Ammon's horn (tissue), 1 donor: ENCODE measurements around the gene MEIS2.

ENCODE experiments used
- DNase-seq: peaks from one replicate; pipeline ENCODE4 v3.0.0-alpha.2; 2016; ENCODE audit warnings: low spot score

MEIS2 gene

DNA sequence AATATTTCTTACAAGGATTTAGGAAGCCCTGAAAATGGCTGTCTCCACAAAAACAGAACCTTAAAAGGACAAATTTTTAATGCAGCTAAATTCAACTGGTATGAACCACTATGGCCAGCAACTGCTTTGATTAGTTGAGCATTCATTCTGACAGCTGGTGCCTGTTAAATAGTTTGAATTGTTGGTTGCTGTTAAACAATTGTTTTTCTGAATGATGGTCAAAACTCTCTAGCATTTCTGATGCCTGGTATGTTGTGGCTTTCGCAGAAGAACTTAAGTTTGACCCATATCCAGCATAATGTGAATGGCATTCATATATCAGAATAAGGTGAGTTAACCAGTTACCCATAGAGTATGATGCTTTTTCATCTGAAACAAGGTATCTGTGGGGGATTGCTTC lies 138.4 kb downstream of the MEIS2 start:
- no peak for DNase-seq

DNA sequence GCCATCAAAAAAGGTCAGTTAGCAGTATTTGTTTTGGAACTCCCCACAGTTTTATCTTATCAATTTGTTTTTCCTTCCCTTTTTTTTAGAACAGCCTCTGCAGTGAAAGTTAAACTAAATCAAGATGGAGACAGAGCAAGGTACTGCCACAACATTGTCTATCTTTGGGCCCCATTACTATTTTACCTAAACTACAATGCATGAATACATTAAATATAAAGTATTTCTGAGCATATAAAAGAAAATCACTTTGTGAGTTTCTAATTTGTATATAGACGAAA lies 139.5 kb downstream of the MEIS2 start:
- DNase-seq = no peak

DNA sequence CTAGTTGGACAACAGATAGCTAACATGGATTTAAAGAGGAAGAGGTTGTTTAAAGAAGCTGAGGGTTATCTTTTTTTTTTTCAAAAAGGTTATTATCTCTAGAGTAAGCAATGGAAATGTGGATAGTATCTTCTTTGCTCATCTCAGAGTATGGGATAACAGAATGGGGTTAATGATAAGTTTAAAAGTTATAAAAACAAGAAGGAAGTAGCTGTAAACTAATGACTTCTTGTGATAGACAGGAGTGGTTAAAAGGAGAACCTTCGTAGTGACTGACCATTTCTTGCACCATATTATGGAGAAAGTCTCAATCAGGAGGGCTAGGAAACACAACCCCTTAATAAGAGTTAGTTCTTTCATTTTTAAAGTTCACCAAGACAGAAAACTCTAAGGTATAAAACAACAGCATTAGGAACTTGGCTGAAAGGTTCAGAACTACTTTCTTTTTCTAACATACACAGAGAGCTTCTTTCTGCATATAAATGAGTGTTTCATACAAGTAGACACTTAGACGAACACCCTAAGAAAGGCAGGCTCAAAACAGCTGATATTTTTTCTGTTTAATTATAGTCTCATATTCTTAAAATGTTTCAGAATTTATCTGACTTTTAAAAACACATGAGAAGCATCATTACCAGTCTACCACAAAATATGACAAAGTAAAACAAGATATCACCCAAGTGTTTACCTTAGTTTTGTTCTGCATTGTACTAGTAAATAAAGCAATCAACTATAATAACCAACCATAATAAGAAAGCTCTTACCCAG lies 140.0 kb downstream of the MEIS2 start:
- no peak for DNase-seq

DNA sequence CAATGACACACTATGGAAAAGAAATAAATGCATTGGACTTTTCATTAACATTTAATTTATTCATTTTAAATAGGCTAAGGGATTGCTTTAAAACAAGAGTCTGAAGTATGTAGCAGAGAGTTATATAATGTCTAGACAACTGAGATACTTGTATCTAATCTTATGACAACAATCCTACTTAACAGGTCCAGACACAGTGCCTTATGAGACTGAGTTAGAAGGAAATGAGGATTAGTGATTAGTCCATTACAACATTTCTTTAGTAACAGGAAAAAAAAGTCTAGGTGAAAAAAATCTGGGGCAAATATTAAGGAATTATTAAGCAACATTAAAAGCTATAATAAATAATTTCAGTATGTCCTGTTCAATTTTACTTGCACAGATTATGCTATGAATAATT lies 140.6 kb downstream of the MEIS2 start:
- DNase-seq = no peak

DNA sequence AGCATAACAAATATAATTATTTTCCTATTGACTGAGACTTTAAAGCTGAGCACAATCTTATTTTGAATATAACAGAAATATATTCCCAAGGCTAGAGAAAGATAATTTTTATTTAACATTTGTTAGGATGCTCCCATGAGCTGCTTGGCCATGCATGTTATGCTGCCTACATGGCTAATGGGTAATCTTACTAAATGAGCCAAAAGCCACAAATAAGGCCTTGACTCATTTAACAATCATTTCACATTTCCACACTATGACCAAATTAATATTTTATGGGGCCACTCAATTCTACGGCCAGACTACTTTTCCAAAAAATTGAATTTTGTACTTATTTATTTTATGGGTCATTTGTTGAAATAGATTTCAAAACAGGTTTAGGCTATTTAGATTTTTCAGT lies 141.7 kb downstream of the MEIS2 start:
- no peak for DNase-seq

DNA sequence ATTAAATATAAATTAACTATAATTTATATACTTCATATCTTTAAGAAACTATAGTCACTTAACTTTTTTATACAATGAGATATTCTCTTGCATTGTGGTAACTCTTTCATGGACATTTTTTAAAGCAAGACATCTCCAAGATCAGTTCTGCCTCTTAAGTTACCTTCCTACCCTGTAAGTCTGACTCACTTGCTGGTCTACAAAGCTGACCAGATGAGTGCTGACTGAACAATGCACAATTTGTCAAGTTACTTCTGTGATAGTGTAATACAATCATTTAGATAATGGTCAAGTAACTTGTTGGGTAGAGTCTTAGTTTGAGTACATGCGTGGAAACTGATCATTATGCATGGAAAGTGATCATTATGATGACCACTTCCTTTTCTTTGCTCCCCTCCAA lies 145.9 kb downstream of the MEIS2 start:
- DNase-seq = no peak

DNA sequence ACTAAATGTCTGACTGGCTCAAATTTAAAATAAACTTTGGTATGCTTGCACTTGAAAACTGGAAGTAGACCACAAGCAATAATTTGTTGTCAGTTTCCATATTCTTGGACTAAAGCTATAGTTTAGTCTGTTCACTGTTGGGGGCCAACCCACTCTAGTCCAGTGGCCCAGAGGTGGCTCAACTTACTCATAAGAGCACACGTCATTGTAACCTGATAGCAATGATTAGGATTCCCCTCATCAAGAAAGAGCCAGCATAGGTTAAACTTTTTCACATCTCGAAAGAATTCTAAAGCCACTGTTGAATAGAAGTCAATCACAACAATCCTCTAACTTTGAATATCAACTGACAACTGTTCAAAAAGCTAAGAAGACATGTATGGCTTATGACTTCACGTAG lies 147.0 kb downstream of the MEIS2 start:
- DNase-seq = no peak

DNA sequence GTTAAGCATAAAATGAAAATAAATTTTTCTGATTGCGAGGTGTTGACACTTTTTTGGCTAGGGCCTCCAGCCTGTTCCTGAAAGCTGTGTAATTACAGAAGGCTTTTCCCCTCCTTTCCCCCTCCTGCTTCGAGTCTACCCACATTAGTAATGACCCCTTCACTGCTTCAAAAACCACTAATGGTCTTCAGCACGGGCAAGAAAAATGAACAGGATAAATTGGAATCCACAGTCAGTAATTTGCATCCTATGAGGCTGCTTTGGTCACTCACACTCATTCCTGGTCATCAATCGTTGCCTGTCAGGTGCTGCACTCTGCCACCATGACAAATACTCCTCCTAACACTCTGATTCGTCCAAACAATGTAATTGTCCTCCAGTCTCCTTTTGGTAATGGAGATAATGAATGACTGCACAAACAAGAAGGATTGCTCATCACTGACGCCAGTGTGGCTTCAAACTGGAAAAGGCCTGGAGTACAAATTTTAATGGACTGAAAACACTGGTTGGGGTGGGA lies 148.6 kb downstream of the MEIS2 start:
- DNase-seq = no peak

DNA sequence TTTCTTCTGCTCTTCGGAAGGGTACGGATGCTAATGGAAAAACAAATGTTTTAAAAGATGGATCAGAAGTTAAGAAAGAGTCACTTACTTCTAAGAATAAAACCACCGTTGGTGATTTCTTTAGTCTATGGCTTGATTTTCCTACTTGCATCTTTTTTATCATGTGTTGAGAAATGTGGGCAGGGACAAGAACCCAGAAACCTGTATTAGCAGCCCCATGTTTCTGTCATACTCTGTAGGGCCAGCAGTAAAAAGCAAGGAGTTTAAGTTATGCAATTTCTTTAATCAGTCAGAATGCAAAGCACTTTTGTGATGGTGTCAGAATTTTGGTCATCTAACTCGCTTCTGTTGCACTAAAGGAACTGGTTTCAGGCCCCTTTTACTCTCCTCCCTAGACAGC lies 150.0 kb downstream of the MEIS2 start:
- DNase-seq = no peak

DNA sequence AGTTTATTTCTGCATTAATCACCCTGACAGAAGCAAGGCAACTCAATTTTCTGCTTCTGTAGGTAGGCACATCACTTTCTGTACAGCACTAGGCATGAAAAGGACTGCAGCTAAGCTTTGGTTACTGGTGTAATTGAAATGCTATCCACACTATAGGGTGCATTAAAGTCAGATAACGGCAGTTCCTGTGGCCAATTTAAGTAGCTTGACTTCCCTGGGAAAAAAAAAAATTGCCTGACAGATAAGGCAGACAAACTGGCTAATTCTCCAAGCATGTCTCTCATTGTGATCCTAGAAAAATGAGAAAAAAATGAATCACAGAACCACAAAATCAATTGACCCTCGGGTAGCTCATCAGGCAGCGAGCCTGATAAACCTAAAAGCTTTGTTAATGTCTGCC lies 151.4 kb downstream of the MEIS2 start:
- no peak for DNase-seq

DNA sequence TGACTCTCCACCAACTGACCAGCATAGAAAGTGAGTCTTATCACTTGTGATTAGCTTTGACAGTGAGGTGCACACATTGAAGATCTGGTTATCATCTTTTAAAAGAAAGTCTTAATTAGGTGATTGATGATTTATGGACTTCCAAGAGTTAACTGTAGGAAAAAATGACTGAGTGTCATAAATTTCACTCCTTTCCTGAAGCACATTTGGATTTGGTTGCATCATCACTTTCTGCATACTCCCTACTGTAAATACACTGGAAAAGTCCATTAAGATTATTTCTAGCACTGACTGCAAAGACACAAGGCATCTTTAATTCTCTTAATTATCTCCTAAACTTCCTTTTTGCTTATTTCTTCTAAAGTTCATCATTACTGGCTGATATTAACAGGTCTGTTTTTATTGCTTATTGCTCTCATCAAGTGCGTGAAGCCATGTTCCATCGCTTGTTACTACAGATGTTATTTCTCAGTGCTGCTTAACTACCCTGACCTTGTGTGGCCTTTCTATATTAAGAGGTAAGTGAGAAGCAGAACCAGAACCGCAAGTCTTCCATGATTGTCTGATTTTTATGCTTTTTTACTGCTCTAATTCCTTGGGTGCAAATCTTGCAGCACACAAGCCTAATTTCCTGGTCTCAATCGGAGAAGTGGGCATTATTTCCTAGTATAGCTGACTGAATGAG lies 153.2 kb downstream of the MEIS2 start:
- no peak for DNase-seq

DNA sequence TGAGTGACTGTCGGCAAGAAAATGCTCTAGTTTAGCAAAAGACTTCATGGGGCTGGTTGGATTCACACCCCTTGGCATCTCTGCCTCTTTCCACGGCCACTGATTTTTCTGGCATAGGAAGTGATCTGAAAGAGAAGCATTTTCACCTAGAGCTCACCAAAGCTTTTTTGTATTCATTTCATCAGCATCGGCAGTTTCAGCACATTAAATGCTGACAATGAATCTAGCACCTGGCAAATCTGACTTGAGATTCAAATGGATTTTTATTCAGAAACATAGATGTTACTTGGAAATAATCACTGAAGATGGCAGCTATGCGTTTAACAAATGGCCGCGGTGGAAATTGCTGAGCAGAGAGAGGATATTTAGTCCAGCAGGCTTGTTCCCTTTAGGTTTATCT lies 155.9 kb downstream of the MEIS2 start:
- DNase-seq = no peak

DNA sequence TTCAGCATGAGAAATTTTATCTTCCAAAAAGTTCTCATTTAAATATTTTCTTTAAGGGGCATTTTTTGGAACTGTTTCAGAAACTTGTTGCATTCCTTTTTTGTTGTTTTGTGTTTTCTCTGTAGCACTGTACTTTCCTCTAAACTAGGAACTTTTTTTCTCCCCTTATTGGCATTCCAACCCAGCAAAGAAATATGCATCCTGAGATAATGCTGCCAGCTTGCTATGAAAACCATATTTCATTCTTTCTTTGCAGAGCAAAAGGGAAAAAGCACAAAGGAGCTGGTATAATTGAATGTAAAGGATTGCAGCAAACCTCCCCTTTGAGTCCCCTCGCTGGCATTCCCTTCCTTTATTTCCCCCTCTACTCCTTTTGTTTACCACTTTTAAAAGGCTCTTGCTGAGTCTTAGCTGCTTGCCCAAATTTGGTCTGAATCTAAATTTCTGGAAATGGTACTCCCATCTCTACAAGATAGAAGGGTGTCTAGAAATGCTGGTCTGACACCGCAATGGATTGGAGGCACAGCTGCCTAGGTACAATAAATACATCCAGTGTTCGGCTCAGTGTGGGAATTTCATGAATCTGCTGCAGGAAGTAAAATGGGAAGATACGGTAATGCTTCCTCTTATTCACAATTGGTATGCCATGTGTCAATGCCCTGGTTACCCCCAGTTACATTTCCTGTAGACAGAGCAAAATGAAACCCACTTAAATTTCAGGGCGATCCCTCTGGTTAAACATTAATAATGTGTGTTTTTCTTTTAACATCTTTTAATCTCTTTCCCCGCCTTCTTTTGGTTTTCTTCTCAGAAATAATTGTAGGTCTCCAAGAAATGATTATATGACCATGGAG lies 156.6 kb downstream of the MEIS2 start:
- DNase-seq = no peak

DNA sequence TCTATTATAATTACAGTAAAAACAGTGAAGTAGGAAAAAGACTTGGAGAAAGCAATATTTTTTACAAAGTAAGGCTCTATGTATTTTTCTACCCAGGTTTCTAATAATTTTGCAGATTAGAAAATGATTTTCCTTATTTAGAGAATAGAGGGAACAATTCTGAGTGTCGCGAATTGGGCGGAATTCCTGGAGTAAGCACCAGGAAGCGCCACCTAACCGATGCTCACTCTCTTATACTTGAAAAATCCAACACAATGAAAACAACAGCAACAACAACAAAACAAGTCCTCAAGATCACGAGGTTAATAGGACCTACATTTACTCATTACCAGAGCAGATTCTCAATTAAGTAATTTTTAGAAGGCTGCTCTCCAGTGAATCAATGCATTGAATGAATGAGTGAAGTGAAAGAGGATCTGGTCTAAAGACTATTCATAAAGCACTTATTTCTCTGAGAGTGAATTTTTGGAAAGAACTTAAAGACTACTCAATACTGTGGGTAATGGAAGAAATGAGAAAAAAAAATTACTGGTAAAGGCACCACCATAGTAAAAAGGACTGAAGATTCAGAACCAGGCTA lies 158.0 kb downstream of the MEIS2 start:
- DNase-seq = no peak

DNA sequence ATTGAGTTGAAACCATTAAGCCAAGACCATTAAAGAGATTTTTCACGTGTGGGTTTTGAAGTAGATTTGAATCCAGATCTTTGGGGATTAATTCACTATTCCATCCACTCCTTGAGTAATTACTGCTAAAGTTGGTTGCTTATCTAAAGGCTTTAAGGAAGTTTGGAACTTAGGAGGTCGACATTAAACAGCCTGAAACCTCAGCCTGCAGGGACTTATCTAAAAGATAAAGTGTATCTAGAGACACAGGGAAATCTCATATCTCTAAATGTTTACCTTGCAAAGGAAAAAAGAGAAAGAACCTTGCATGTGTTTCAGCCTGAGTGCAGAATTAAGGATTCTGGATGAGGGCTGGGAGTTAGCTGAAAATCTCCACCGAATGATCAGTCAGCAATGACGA lies 158.6 kb downstream of the MEIS2 start:
- no peak for DNase-seq

DNA sequence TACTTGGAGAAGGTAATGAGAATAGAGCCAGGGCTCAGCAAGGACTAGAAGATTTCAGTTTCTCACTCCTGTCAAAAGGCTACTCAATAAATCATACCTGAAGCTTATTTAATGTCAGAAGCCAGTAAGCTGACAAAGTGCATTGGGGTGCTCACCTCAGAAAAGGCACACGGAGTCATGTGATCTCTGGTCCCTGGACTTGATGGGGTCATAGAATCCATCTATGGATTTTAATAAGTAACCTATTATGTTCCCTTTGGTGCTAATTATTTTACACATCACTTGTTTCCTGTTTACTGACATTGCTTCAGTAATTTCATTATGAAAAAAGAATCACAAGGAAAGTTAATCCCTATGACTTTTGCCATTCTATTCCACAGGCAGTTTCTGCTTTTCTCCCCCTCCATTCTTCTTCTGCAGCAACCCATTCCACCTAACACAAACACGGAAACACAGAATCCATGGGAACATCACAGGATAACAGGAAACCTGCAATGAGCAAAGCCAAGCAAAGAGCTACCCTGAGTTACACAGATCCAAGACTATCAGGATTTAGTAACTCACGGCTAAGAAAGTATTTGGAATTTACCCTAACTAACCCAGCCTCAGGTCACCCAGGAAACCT lies 159.6 kb downstream of the MEIS2 start:
- DNase-seq = no peak

DNA sequence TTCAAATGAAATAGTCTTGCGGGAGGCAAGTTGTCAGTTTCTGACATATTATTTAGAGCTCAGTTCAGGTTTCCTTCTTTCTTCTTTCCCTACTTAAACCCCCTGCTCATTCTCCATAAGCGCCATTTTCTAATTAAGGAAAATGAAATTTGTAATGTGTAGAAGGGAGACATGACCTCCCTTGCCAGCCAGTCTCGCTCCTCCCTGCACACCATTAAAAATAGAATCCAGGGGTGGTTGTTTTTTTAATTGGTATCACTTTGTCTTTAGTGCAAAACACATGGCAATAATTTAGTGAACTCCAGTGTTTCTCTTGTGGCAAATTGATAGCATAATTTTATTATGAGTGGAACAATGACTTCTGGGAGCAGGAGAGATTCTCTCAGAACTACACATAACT lies 160.1 kb downstream of the MEIS2 start:
- DNase-seq = no peak

DNA sequence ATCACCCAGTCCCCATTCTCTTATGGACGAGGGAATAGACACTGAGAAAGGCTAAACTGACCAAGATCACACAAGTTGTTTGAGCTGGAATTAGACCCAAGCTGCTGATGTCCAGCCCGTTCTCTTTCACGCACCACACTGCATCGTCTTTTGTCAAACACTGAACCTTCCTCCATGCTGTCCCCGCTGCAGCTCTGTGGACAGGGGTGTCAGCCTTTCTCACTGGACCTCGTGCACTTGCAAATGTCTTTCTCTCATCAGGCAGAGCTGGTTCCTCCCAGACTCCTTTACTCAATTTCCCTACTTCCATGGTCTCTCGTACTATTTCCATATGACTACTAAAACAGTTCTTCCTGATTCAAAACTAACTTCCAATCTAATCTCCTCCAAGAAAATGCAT lies 161.6 kb downstream of the MEIS2 start:
- DNase-seq = no peak

DNA sequence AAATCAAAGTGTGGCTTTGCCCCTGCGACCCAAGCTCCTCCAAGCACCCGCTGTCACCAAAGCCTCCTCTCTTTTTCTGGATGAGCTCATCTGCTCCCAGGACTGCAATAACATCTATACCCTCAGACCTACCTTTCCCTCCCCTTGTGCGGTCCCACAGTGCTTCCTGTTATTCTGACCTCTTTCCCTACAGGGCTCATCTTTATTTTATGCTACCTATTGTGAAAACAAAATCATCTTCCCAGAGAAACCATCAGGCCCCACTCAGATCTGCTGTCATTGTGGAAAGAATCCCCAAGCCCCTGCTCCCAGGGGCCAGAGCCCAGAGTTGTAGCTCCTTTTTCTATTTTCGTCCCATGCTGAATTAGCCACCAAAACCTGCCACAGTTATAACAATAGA lies 162.2 kb downstream of the MEIS2 start:
- no peak for DNase-seq

DNA sequence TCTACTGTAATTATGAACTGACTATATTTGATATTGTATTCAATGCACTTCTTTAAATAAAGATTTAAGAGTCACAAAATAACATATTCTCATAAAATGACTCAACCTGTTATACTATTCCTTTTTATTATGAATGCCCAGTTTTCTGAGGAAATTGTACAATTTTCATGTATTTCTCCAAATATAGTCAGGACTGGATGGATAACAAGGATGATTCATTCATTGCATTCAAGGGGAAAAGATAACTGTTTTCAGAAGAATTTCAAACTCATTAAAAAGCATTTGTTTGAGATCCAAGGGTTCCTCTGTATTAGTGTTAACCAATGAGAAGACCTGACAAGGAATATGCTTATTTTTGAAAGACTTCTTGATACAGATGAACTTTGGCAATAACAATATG lies 163.7 kb downstream of the MEIS2 start:
- no peak for DNase-seq

DNA sequence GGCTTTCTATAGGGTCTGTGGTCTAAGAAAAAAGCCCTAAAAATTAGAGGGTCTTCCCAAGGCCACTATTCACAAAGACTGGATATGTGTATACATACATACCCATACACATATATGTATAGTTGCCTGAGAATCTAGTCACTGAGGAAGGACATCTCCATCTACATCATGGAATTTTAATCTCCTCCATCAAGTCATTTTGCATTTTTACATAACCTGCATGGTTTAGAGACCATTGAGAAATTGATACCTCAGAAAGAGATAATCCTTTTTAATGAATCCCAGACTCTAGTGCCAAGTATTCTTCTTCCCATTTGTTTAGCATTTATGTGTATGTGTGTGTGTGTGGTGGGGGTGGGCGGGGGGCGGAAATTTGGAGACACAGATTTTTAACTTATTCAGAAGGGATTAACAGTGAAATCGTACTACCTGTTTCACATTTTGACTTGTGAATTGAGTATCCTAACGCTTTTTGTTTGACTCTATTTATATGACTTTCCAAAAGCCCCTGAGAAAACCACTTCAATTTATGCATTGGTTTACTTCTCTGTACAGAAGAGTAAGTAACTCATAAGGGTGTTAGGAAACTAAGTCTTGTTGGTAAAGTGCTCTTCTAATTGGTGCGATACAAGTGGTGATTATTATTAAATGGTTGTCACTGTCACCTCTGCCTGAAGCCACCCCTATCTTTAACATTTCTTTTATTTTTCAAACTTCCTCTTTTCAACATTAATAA lies 166.9 kb downstream of the MEIS2 start:
- no peak for DNase-seq

DNA sequence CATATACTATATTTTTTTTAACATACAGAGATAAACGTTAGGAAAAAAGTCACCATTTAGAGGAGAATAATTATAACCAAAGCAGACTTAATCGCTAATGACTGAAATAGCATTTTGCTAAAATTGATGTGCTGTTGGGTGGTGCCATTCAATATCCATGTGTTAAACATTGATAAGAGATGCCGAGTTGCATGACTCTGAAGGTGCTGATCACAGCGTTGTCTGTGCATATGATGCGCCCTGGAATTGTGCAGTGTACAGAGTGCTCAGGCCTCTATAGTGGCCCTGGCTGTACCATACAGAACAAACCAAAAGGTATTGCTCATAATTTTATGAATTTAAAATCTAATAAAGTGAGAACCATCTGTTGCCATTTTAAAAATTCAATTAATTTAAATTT lies 168.3 kb downstream of the MEIS2 start:
- no peak for DNase-seq
